OCI-LY7 (cell line): Measurements from ENCODE around the gene BLVRB. TPM values are rescaled to one million over a fixed set of nuclear protein-coding genes. Genes with fewer than 3 reads are reported as not detected.

Experiments
- BruUV-seq: library from RNA; stranded (reverse); fragments of 400-500 nt; replicated peaks from 2 replicates; lab custom pipeline; 2021; lab: Mats Ljungman, UMichigan
- CTCF ChIA-PET: fragments of 300-600 bp; sonication (Branson Sonifier 250); formaldehyde crosslinking; loops from one replicate; lab custom pipeline; 2022; ENCODE audit warnings: antibody characterized with exemption; ENCODE audit not compliant: unreplicated experiment; lab: Charles Lee
- POLR2A ChIA-PET: fragments of 300-600 bp; sonication (Branson Sonifier 250); formaldehyde crosslinking; loops from one replicate; lab custom pipeline; 2022; ENCODE audit warnings: antibody characterized with exemption; lab: Charles Lee
- DNase-seq: peaks from one replicate; pipeline ENCODE4 v3.0.0-alpha.2; 2015; ENCODE audit warnings: low spot score
- H2AFZ ChIP-seq: fragments of 200-600 bp; sonication (generic), shearing (Covaris generic); 2 replicates; pipeline ENCODE4 v1.6.1; 2014; ENCODE audit warnings: mild to moderate bottlenecking, antibody characterized with exemption, low read length, moderate library complexity
- H3K27ac ChIP-seq: fragments of 200-600 bp; sonication (generic); 2 replicates; pipeline ENCODE4 v1.5.1; 2014; ENCODE audit warnings: mixed run types, low read depth, mild to moderate bottlenecking, moderate library complexity, low read length, inconsistent platforms; ENCODE audit not compliant: poor library complexity, severe bottlenecking
- H3K36me3 ChIP-seq: fragments of 200-600 bp; sonication (generic); 2 replicates; pipeline ENCODE4 v1.6.1; 2014; ENCODE audit warnings: mild to moderate bottlenecking, antibody characterized with exemption, low read length, moderate library complexity, mixed read lengths; ENCODE audit not compliant: insufficient read depth
- H3K4me1 ChIP-seq: fragments of 200-600 bp; sonication (generic); 2 replicates; pipeline ENCODE4 v1.5.1; 2014; ENCODE audit warnings: mild to moderate bottlenecking, low read length; ENCODE audit not compliant: insufficient read depth, poor library complexity, severe bottlenecking
- H3K4me2 ChIP-seq: fragments of 200-600 bp; sonication (generic); 2 replicates; pipeline ENCODE4 v1.6.1; 2014; ENCODE audit warnings: mild to moderate bottlenecking, low read length
- H3K4me3 ChIP-seq: fragments of 200-600 bp; sonication (generic); 2 replicates; pipeline ENCODE4 v1.5.1; 2014; ENCODE audit warnings: mild to moderate bottlenecking, low read depth, low read length; ENCODE audit not compliant: poor library complexity, severe bottlenecking
- H3K79me2 ChIP-seq: fragments of 200-600 bp; sonication (generic); 2 replicates; pipeline ENCODE4 v1.6.1; 2016; ENCODE audit warnings: low read depth, mild to moderate bottlenecking, low read length, moderate library complexity, mixed read lengths; ENCODE audit not compliant: insufficient read depth
- H3K9me2 ChIP-seq: fragments of 200-600 bp; sonication (generic); 2 replicates; pipeline ENCODE4 v1.6.1; 2016; ENCODE audit warnings: mild to moderate bottlenecking, low read length, mixed read lengths; ENCODE audit not compliant: insufficient read depth
- H3K9me3 ChIP-seq: fragments of 200-600 bp; sonication (generic); 2 replicates; pipeline ENCODE4 v1.6.1; 2014; ENCODE audit warnings: mild to moderate bottlenecking, mixed run types, low read length, mixed read lengths
- H4K20me1 ChIP-seq: fragments of 200-600 bp; sonication (generic); 2 replicates; pipeline ENCODE4 v1.6.1; 2014; ENCODE audit warnings: mild to moderate bottlenecking, antibody characterized with exemption, low read length, moderate library complexity, mixed read lengths; ENCODE audit not compliant: insufficient read depth
- CTCF ChIP-seq: fragments of 200-600 bp; sonication (generic); conservative IDR thresholded peaks from 2 replicates; pipeline ENCODE4 v1.5.1; 2014; ENCODE audit warnings: mild to moderate bottlenecking, antibody characterized with exemption, low read length, moderate library complexity, mixed read lengths
- EZH2phosphoT487 ChIP-seq: fragments of 200-600 bp; sonication (generic); IDR thresholded peaks from 2 replicates; pipeline ENCODE4 v1.6.1; 2018; ENCODE audit warnings: low read depth, borderline replicate concordance, mild to moderate bottlenecking, mixed run types, antibody characterized with exemption, low read length, moderate library complexity, mixed read lengths
- intact Hi-C: fragments of 100-400 bp; cut with micrococcal nuclease; formaldehyde crosslinking; loops from one replicate; pipeline ENCODE4 v1.10.0; 2022; ENCODE audit not compliant: unreplicated experiment
- total RNA-seq, 2 experiments: library from RNA; depleted of rRNA in 1 of 2; stranded (reverse); fragments of >200 nt in 1 of 2; shearing (Covaris generic) in 1 of 2; gene quantifications; 2 replicates each; pipeline ENCODE4 v1.2.3, GENCODE V29; 2014 to 2022

BLVRB gene
- total RNA-seq, 2 experiments from 2014 or later, result 45.0 to 48.5 TPM

- H3K4me1 ChIP-seq, result peaks cover 21% of the 10 kb centered on the region
- peak; percentile 98 for DNase-seq
- peaks cover 28% of the 10 kb centered on the region for H3K79me2 ChIP-seq
- intact Hi-C loops, result loop anchor here (1.0 to 2.0 kb wide), 5 partner anchors 19 to 139 kb away; partner anchors contain the start of genes C19orf47, PLD3 and SERTAD1
- H3K9me2 ChIP-seq, result no peaks in the 10 kb centered on the region
- H3K27ac ChIP-seq, result peak within 1 kb of the TSS; percentile 88
- H3K9me3 ChIP-seq, result no peaks in the 10 kb centered on the region
- BruUV-seq, result no TSS peak
- peak within 1 kb of the TSS; percentile 83 for H3K4me2 ChIP-seq
- no peaks in the 10 kb centered on the region for H4K20me1 ChIP-seq
- TF ChIP-seq CTCF, result no peak
- no peak for TF ChIP-seq EZH2phosphoT487
- POLR2A ChIA-PET, result interaction anchor here (1.2 to 1.6 kb wide), 6 partner anchors 14 to 97 kb away, joined by 3 to 8 read pairs (median 4); no protein-coding TSS in a partner anchor
- H3K36me3 ChIP-seq, result peaks cover 28% of the 10 kb centered on the region
- CTCF ChIA-PET, result interaction anchor here (0.7 kb wide), 1 partner anchor 20 kb away, joined by 3 read pairs; no protein-coding TSS in a partner anchor
- H3K4me3 ChIP-seq, result peak within 1 kb of the TSS; percentile 85
- H2AFZ ChIP-seq, result peak within 1 kb of the TSS; percentile 88
Observed at GRCh38 chr19:40444000-40444824, 21.3 kb downstream of the BLVRB start, which contains the start of gene SERTAD3. Gene SERTAD3, minus strand, starts transcription at chr19:40444335. Its CDS starts 2,255 bp downstream, at chr19:40442080.

- Histone ChIP-seq H3K4me3 (peak overlapping the region; percentile 85), H3K4me1 (peaks cover 21% of the 10 kb centered on the region), H3K4me2 (peak overlapping the region; percentile 91), H4K20me1 (no peaks in the 10 kb centered on the region), H2AFZ (peak overlapping the region; percentile 30; the same call in 1 of the 2 replicates), H3K9me3 (no peaks in the 10 kb centered on the region), H3K9me2 (no peaks in the 10 kb centered on the region), H3K36me3 (peaks cover 28% of the 10 kb centered on the region), H3K27ac (peak overlapping the region; percentile 88), H3K79me2 (peaks cover 28% of the 10 kb centered on the region)
- intact Hi-C loops, result loop anchor here (1.0 kb wide), 1 partner anchor 18 kb away; the partner anchor contains the start of gene SERTAD1
- POLR2A ChIA-PET, result interaction anchor here (0.6 to 1.6 kb wide), 13 partner anchors 9 to 157 kb away, joined by 3 to 8 read pairs (median 4); partner anchors contain the start of gene SERTAD1
- DNase-seq, result peak; percentile 100
- BruUV-seq, result no TSS peak
- no peak for TF ChIP-seq CTCF
- TF ChIP-seq EZH2phosphoT487, result no peak
- CTCF ChIA-PET, result interaction anchor here (0.7 kb wide), 1 partner anchor 21 kb away, joined by 3 read pairs; no protein-coding TSS in a partner anchor
Observed at GRCh38 chr19:40443131-40443999, 22.2 kb downstream of the BLVRB start.
